HG03135 (cell line): ENCODE data around the gene CR1L.
"Not testable (repeated sequence)": the region's sequence is repeated elsewhere in the genome, so short reads cannot be mapped to it uniquely, and the experiment has no call there.

Source experiments
- ATAC-seq: cut with Tn5 transposase; IDR thresholded peaks from one replicate; pipeline ENCODE4 v1.9.1; 2021; ENCODE audit warnings: mild to moderate bottlenecking, moderate library complexity; ENCODE audit not compliant: unreplicated experiment

CR1L gene

GRCh38 chr1:207645635-207646081 is 725 bp downstream of the CR1L start:
- ATAC-seq = no peak

- ATAC-seq = no peak
Measured at GRCh38 chr1:207646171-207646570, 1.2 kb downstream of the CR1L start.

GRCh38 chr1:207646944-207647579 is 2.1 kb downstream of the CR1L start:
- ATAC-seq = no peak

- ATAC-seq = no peak
Measured at GRCh38 chr1:207647671-207648333, 2.9 kb downstream of the CR1L start.

GRCh38 chr1:207648334-207649209 is 3.6 kb downstream of the CR1L start:
- no peak for ATAC-seq

- no peak for ATAC-seq
Measured at GRCh38 chr1:207649210-207649753, 4.3 kb downstream of the CR1L start.

- no peak for ATAC-seq
Measured at GRCh38 chr1:207649865-207650580, 5.1 kb downstream of the CR1L start.

GRCh38 chr1:207651583-207651982 is 6.7 kb downstream of the CR1L start:
- no peak for ATAC-seq

- no peak for ATAC-seq
Measured at GRCh38 chr1:207654320-207654719, 9.4 kb downstream of the CR1L start.

GRCh38 chr1:207658408-207658807 is 13.5 kb downstream of the CR1L start:
- ATAC-seq = no peak

- no peak for ATAC-seq
Measured at GRCh38 chr1:207658904-207659485, 14.1 kb downstream of the CR1L start.

- no peak for ATAC-seq
Measured at GRCh38 chr1:207659545-207660153, 14.7 kb downstream of the CR1L start.

- ATAC-seq = not testable (repeated sequence)
Measured at GRCh38 chr1:207661420-207661819, 16.5 kb downstream of the CR1L start.

GRCh38 chr1:207666342-207666741 is 21.4 kb downstream of the CR1L start:
- no peak for ATAC-seq

- no peak for ATAC-seq
Measured at GRCh38 chr1:207669528-207670009, 24.6 kb downstream of the CR1L start.

GRCh38 chr1:207670192-207670591 is 25.3 kb downstream of the CR1L start:
- no peak for ATAC-seq

- ATAC-seq = no peak
Measured at GRCh38 chr1:207670997-207671396, 26.1 kb downstream of the CR1L start.

GRCh38 chr1:207672522-207673130 is 27.7 kb downstream of the CR1L start:
- ATAC-seq = no peak

GRCh38 chr1:207673399-207673798 is 28.5 kb downstream of the CR1L start:
- no peak for ATAC-seq
